Activated CD8-positive, alpha-beta T cell treated with anti-CD3 and anti-CD28 coated beads for 36 hours (primary cell): Measurements from ENCODE around the gene GYS2. TPM values are rescaled to one million over a fixed set of nuclear protein-coding genes. Genes with fewer than 3 reads are reported as not detected.

Experiments
- ATAC-seq: fragments of 200-7000 bp; cut with Tn5 transposase; one replicate; pipeline ENCODE4 v1.10.0; 2021; ENCODE audit warnings: mild to moderate bottlenecking, moderate library complexity
- CTCF ChIA-PET: fragments of 350-600 bp; sonication (Branson Sonifier 250); formaldehyde crosslinking; loops from one replicate; lab custom pipeline; 2021; ENCODE audit warnings: antibody characterized with exemption; lab: Charles Lee
- POLR2A ChIA-PET: fragments of 350-600 bp; sonication (Branson Sonifier 250); formaldehyde crosslinking; loops from one replicate; lab custom pipeline; 2021; ENCODE audit warnings: antibody characterized with exemption; lab: Charles Lee
- DNase-seq: peaks from one replicate; pipeline ENCODE4 v3.0.0-alpha.2; 2020
- H3K27ac Mint-ChIP-seq: one replicate; pipeline ENCODE4 v1.8.0; 2021; ENCODE audit warnings: mild to moderate bottlenecking, mixed read lengths
- H3K27me3 Mint-ChIP-seq: one replicate; pipeline ENCODE4 v1.8.0; 2021; ENCODE audit warnings: mixed read lengths
- H3K36me3 Mint-ChIP-seq: one replicate; pipeline ENCODE4 v1.8.0; 2021; ENCODE audit warnings: low read depth, mixed read lengths
- H3K4me1 Mint-ChIP-seq: one replicate; pipeline ENCODE4 v1.8.0; 2021; ENCODE audit warnings: low read depth, mixed read lengths
- H3K4me3 Mint-ChIP-seq: one replicate; pipeline ENCODE4 v1.8.0; 2021; ENCODE audit warnings: mild to moderate bottlenecking, moderate library complexity, mixed read lengths
- H3K9me3 Mint-ChIP-seq: one replicate; pipeline ENCODE4 v1.8.0; 2021; ENCODE audit warnings: mixed read lengths
- intact Hi-C: fragments of 100-400 bp; cut with micrococcal nuclease; formaldehyde crosslinking; loops from one replicate; pipeline ENCODE4 v1.10.0; 2022
- total RNA-seq, 2 experiments: library from RNA; stranded (reverse); gene quantifications; one replicate each; pipeline ENCODE4 v1.2.3, GENCODE V29; 2021
- TF ChIP-seq, protein P1 (sequence below): fragments of 200-600 bp; IDR thresholded peaks from one replicate; pipeline ENCODE4 v1.8.0; 2022; ENCODE audit warnings: antibody characterized with exemption, mild to moderate bottlenecking

GYS2 gene
- total RNA-seq, 2 experiments from 2014 or later = not detected

DNA sequence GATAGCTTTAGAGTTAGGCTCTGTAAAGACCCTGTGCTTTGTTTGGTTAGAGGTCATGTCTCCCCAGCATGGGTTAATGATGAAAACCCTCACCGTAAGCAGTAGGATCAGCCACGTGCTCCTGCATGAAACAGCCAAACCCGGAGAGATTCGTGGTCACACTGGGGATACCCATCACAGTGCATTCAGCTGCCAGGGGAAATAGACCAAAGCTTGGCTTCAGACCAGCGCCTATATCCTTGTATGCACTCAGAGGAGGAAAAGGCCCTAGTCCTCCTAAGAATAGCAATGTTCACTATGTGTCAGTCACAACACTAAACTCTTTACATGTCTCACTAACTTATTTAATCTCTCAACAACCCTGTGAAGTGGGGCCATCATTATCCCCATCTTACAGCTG is 62.2 kb downstream of the GYS2 start:
- Mint-ChIP-seq H3K36me3 (no peaks in the 10 kb centered on the region), H3K9me3 (no peaks in the 10 kb centered on the region), H3K4me1 (peaks cover 2% of the 10 kb centered on the region), H3K4me3 (no peak overlapping the region), H3K27me3 (peaks cover 3% of the 10 kb centered on the region), H3K27ac (no peak overlapping the region)
- DNase-seq (no peak), ATAC-seq (no peak)
- CTCF ChIA-PET = interaction anchor here (0.7 kb wide), 1 partner anchor 33 kb away, joined by 3 read pairs; no protein-coding TSS in a partner anchor
- intact Hi-C loops = no loop called here
- TF ChIP-seq, protein P1, sequence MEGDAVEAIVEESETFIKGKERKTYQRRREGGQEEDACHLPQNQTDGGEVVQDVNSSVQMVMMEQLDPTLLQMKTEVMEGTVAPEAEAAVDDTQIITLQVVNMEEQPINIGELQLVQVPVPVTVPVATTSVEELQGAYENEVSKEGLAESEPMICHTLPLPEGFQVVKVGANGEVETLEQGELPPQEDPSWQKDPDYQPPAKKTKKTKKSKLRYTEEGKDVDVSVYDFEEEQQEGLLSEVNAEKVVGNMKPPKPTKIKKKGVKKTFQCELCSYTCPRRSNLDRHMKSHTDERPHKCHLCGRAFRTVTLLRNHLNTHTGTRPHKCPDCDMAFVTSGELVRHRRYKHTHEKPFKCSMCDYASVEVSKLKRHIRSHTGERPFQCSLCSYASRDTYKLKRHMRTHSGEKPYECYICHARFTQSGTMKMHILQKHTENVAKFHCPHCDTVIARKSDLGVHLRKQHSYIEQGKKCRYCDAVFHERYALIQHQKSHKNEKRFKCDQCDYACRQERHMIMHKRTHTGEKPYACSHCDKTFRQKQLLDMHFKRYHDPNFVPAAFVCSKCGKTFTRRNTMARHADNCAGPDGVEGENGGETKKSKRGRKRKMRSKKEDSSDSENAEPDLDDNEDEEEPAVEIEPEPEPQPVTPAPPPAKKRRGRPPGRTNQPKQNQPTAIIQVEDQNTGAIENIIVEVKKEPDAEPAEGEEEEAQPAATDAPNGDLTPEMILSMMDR = no peak
- POLR2A ChIA-PET = no interaction called here

DNA sequence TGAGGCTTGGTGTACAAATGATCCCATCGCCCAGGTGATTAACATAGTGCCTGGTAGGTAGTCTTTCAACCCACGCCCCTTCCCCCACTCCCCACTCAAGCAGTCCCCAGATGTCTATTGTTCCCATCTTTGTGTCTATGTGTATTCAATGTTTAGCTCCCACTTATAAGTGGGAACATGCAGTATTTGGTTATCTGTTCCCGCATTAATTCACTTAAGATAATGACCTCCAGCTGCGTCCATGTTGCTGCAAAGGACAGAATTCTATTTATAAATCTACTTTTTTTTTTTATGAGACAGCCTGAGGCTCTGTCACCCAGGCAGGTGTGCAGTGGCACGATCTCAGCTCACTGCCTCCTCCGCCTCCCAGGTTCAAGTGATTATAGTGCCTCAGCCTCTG is 62.9 kb downstream of the GYS2 start:
- ChIA-PET POLR2A (interaction anchor here (0.6 kb wide), 2 partner anchors 91 to 457 kb away, joined by 3 to 4 read pairs; no protein-coding TSS in a partner anchor), CTCF (no interaction called here)
- ATAC-seq (no peak), DNase-seq (no peak)
- Mint-ChIP-seq H3K4me1 (no peaks in the 10 kb centered on the region), H3K27ac (no peak overlapping the region), H3K9me3 (no peaks in the 10 kb centered on the region), H3K36me3 (no peaks in the 10 kb centered on the region), H3K27me3 (peaks cover 3% of the 10 kb centered on the region), H3K4me3 (no peak overlapping the region)
- intact Hi-C loops = no loop called here
- TF ChIP-seq, protein P1 = no peak

DNA sequence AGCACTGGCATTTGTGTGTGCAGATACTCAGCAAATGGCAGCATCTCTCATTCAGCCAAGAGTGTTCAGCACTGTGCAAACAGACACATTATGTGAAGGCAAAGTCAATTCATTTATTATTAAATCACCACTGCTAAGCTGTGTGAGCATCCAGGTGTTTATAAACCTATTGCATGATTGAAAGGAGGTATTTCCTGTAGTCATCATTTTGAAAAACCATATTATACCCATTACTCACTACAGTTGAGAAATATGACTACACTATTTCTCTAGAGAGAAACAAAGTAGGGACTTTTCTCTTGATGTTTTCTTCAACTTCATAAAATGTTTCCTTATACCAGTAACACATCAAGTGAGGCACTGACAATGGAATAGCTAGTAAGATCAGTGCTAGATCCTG is 64.8 kb downstream of the GYS2 start:
- ChIA-PET CTCF (interaction anchor here (1.2 to 2.3 kb wide), 2 partner anchors 10 to 12 kb away, joined by 4 to 6 read pairs; no protein-coding TSS in a partner anchor), POLR2A (no interaction called here)
- H3K27ac Mint-ChIP-seq = no peak overlapping the region
- no peak for DNase-seq
- ATAC-seq = peak; percentile 65
- H3K27me3 Mint-ChIP-seq = peaks cover 4% of the 10 kb centered on the region
- no peaks in the 10 kb centered on the region for H3K9me3 Mint-ChIP-seq
- intact Hi-C loops = no loop called here
- no peaks in the 10 kb centered on the region for H3K4me1 Mint-ChIP-seq
- TF ChIP-seq, protein P1 = no peak
- H3K4me3 Mint-ChIP-seq = no peak overlapping the region
- no peaks in the 10 kb centered on the region for H3K36me3 Mint-ChIP-seq

DNA sequence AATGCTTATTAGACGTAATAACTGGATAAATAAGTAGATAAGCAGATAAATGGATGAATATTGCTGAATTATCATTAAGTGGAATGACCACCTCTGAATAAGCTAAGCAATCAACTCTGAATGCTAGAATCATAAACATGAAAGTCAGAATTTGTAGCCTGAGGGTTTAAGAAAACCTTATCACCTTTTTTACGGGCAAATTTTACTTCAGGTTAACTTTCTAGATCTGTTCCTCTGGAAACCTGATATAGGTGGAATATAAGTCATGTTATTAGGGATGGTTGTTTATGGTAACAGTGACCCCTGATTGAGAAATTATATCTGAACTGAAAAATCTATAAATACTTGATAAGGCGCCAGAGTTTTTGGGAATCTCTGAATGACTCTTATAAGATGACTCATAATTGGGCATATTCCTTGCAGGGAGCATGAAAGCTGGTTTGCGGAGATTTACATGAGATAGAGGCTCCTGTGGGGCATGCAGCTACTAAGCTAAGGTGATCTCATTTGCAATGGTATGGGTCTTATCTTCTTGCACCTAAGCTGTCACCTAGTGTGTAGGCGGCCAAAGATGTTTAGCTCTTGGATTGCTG is 66.5 kb downstream of the GYS2 start:
- intact Hi-C loops = no loop called here
- ATAC-seq (no peak), DNase-seq (no peak)
- Mint-ChIP-seq H3K36me3 (no peaks in the 10 kb centered on the region), H3K27me3 (peaks cover 6% of the 10 kb centered on the region), H3K27ac (no peak overlapping the region), H3K4me1 (no peaks in the 10 kb centered on the region), H3K9me3 (no peaks in the 10 kb centered on the region), H3K4me3 (no peak overlapping the region)
- CTCF ChIA-PET = interaction anchor here (2.3 kb wide), 1 partner anchor 11 kb away, joined by 6 read pairs; no protein-coding TSS in a partner anchor
- TF ChIP-seq, protein P1 = no peak
- POLR2A ChIA-PET = interaction anchor here (0.6 kb wide), 1 partner anchor 12 kb away, joined by 3 read pairs; the partner anchor contains the start of gene SPX

DNA sequence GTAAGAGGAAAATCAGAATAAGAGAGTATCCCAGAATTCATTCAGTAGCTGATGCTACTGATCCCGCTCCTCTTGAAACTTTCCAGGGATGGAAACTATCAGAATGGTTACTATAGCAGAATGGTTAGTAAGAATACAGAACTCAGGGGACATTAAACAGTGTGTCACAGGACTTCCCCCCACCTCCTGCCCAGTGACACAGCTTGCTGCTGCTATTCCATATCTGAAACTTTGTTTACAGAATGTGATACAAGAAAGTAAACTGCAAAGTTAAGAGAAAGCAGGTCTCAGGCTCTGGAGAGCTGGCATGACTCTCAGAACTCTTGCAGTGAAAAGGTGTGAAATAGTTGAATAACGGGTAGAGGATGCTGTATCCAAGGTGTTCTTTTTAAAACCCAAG is 75.2 kb downstream of the GYS2 start:
- CTCF ChIA-PET = interaction anchor here (0.9 kb wide), 1 partner anchor 10 kb away, joined by 4 read pairs; no protein-coding TSS in a partner anchor
- peaks cover under 1% of the 10 kb centered on the region for H3K9me3 Mint-ChIP-seq
- TF ChIP-seq, protein P1 = no peak
- POLR2A ChIA-PET = interaction anchor here (0.6 kb wide), 1 partner anchor 24 kb away, joined by 3 read pairs; no protein-coding TSS in a partner anchor
- no peak for ATAC-seq
- no peaks in the 10 kb centered on the region for H3K36me3 Mint-ChIP-seq
- no peak overlapping the region for H3K27ac Mint-ChIP-seq
- DNase-seq = no peak
- peaks cover 27% of the 10 kb centered on the region for H3K27me3 Mint-ChIP-seq
- intact Hi-C loops = no loop called here
- H3K4me3 Mint-ChIP-seq = no peak overlapping the region
- H3K4me1 Mint-ChIP-seq = peaks cover 6% of the 10 kb centered on the region
